Effector CD4-positive, alpha-beta T cell (primary cell): ENCODE results near the gene PINK1.

ENCODE experiments used
- DNase-seq: peaks from one replicate; pipeline ENCODE4 v3.0.0-alpha.2; 2020

PINK1 gene

DNA sequence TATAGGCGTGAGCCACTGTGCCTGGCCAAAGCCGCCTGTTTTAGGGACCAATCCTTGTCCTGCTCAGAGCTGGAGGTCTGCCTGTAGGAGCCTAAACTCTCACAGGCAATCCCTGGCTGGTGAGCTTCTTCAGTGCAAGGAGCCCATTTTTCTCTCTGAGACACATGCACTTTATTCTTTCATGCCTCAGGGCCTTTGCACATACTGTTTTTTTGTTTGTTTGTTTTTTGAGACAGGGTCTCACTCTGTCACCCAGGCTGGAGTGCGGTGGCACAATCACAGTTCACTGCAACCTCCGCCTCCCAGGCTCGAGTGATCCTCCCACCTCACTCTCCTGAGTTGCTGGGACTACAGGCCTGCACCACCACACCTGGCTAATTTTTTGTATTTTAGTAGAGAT, 21.6 kb upstream of the PINK1 start:
- DNase-seq: no peak

GRCh38 chr1:20612221-20612746, 21.0 kb upstream of the PINK1 start:
- no peak for DNase-seq

DNA sequence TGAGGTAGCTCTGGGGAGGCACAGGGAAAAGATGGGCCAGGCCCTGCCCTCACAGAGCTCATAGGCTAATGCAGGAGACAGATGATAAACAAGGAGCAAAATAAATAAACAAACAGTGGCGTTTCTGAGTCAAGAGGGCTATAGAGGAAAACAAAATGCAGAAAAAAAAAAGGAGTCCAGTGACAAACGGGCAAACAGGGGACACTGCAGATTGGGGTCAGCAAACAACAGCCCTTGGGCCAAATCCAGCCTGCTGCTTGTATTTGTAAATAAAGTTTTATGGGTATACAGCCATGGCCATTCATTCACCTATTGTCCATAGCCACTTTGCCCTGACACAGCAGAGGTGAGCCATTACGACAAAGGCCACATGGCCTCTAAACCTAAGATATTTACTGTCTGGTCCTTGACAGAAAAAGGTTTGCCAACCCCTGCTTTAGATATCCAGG, 19.1 kb upstream of the PINK1 start:
- DNase-seq: no peak

GRCh38 chr1:20615946-20616846, 17.1 kb upstream of the PINK1 start:
- DNase-seq: no peak

DNA sequence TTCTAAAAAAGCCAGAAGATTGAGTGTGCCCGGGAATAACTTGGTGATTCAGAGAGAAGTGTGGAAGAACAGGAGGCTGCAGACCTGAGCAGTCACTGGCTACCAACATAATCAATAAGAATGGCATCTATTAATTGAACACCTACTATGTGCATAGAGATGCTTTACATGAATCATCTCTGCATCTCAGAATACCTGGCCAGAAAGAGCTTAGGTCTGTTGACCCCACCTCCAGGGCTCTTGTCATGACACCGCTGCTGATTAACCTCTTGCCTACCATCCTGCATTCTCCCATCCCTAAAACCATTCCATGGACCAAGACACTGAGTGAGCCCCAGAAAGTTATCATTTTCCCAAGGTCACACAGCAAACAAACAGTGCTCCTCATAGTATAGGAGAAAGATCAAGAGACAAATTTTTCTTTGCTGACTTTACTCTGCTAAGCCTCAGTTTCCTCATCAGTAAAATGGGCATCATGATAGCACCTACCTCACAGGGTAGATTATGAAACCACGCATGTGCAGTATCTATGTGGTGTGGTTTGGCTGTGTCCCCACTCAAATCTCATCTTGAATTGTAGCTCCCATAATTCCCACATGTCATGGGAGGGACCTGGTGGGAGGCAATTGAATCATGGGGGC, 16.3 kb upstream of the PINK1 start:
- DNase-seq: no peak

DNA sequence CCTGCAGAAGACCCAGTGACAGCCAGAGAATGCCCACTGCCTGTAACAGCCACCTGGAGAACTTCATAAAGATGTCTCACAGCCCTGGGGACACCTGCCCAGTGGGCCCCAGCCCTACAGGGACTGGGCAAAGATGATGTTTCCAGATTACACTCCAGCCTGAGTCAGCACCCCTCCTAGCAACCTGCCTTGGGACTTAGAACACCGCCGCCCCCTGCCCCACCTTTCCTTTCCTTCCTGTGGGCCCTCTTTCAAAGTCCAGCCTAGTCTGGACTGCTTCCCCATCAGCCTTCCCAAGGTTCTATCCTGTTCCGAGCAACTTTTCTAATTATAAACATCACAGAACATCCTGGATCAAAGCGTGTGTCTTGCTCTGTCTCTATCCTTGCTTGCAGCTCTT, 14.7 kb upstream of the PINK1 start:
- no peak for DNase-seq

- DNase-seq: no peak
Measured at GRCh38 chr1:20619999-20620398, 13.3 kb upstream of the PINK1 start.

GRCh38 chr1:20621012-20621411, 12.2 kb upstream of the PINK1 start:
- no peak for DNase-seq

- DNase-seq: no peak
Measured at GRCh38 chr1:20624709-20625108, 8.5 kb upstream of the PINK1 start.

DNA sequence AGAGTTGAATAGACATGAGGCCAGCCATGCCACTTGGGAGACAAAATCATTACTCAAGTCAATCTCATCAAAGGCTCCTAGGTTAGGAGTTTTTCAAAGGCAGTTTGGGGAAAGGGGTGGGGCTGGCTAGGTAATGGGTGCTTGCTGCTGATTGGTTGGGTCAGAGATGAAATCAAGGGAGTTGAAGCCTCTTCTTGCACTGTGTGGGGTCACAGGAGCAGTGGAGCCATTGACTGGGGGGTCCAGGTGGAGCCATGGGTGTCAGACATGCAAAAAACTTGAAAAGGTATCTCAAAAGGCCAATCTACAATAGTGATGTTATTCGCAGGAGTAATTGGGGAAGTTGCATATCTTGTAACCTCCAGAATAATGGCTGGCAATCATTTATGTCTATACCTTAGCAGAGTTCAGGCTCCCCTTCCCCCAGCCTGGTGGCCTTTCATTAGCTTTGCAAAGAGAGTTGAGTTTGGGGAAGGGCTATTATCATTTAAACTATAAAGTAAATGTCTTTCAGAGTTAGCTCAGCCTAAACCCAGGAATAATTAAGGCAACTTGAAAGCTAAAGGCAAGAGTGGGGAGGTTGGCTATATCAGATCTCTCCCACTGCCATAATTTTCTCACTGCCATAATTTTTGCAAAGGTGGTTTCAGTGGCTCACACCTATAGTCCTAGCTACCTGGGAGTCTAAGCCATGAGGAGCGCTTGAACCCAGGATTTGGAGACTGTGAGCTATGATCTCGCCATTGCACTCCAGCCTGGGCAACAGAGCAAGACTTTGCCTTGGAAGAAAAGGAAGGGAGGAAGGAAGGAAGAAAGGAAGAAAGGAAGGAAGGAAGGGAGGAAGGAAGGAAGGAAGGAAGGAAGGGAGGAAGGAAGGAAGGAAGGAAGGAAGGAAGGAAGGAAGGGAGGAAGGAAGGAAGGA, 7.8 kb upstream of the PINK1 start:
- DNase-seq: no peak

GRCh38 chr1:20626098-20626427, 7.2 kb upstream of the PINK1 start:
- no peak for DNase-seq

DNA sequence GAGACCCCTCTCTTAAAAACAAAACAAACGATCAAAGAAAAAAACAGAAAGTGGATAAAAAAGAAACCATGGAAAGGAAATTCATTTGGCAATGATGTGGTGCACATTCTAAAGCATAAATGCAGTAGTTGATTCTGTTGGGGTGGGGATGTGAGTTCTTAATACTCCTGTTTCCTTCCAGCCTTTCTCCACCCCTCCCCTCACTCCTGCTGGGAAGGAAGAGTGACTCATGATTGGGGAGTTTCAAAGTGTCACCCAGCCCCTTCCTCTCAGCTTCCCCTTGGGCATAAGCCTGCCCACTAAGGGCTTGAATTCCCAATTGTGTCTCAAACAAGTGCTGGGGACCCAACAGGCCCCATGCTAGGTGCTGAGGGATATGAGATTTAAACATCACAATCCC, 6.7 kb upstream of the PINK1 start:
- DNase-seq: no peak

DNA sequence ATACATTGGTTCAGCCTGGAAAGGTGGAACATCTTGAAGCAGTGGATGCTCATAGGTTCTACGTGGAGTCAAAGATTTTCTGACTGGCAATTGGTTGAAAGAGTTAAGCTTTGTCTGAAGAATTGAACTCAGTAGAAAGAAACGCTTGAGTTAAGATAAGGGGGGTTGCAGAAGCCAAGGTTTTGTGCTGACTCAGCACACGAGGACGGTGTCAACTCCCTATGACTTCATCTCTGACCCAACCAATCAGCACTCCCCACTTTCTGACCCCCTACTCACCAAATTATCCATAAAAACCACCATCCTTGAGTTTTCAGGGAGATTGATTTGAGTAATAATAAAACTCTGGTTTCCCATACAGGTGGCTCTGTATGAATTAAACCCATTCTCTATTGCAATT, 2.5 kb upstream of the PINK1 start:
- no peak for DNase-seq

DNA sequence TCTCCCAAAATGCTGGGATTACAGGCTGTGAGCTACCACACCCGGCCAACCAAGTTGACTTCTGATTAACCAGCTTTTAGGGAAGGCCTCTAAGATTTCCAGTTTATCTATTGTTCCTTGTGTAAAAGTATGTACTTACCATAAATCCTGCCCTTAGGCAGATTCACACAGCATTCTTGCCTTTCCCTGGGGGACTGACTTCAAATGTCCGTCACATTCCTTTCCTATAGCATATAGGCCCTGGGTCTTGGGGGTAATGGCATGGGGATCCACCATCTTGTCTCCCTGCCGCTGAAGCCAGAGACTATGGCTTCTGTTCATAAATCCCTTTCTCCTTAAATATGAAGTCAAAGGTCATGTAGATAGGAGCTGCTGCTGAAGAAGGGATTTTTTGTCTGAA, 872 bp upstream of the PINK1 start:
- DNase-seq: no peak

DNA sequence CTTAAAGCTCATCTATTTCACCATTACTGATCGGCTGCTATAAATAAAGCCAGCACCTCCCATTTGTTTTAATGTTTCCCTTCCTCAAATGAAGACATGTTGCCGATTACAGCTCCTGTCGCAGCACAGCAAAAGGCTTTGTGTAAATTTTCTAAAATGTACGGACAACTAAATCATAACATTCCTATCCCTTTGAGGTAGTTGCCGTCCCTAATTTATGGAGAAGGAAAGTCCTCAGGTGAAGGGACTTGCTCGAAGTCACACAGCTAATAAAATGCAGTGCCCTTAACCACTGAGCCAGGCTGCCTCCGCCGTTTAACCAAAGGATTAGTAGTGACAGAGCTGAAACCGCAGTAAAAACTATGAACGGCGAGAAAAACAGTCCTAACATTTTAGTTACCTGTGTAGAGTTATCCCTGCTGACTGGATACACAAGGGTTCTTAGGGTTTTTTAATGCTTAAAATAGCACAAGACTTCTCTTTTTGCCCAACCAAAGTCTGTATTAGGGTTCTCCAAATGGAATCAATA, 871 bp downstream of the PINK1 start:
- DNase-seq: no peak

GRCh38 chr1:20634594-20635084, 1.4 kb downstream of the PINK1 start:
- DNase-seq: no peak

GRCh38 chr1:20636785-20637347, 3.6 kb downstream of the PINK1 start:
- DNase-seq: no peak

GRCh38 chr1:20640183-20640597, 6.9 kb downstream of the PINK1 start:
- peak; percentile 39 for DNase-seq

DNA sequence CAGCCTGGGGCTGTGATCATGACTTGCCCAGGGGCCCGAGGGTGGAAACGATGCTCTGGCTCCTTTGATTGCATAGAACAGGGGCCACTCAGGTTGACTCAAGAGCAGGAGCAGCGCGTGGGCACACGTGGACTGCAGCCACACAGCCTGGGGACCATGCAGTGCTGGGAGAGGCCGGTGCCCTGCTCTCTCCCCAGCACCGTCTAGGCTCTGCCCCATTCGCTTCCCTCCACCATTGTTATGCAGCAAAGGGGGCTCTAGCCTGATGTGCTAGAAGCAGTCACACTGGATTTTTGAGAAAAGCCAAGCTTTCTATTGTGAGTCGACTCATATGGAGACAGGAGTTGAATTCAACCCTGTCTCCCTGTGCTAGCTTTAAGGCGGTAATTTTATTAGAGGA, 8.7 kb downstream of the PINK1 start:
- DNase-seq: no peak

- DNase-seq: no peak
Measured at GRCh38 chr1:20643080-20643479, 9.8 kb downstream of the PINK1 start.

DNA sequence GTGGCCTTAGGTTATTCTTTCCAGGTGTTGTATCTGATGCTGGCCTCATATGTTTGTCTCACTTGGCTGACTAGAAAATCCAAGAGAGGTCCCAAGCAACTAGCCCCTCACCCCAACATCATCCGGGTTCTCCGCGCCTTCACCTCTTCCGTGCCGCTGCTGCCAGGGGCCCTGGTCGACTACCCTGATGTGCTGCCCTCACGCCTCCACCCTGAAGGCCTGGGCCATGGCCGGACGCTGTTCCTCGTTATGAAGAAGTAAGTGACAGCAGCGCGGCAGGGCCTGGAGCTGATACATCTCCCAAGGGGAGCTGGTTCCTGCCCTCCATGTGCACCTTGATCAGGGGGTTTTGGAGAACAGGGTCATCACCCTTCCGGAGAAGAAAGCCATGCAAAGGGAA, 11.2 kb downstream of the PINK1 start:
- DNase-seq: no peak

DNA sequence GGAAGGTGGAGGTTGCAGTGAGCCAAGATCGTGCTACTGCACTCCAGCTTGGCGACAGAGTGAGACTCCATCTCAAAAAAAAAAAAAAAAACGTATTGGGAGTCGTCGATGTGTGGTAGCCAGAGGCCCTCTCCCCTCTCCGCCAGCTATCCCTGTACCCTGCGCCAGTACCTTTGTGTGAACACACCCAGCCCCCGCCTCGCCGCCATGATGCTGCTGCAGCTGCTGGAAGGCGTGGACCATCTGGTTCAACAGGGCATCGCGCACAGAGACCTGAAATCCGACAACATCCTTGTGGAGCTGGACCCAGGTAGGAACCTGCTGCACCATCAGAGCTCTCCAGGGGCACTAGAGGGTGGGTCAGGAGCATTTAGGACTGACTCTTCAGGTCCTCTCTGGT, 12.2 kb downstream of the PINK1 start:
- no peak for DNase-seq
